Measurements from ENCODE around the gene GFRA4. TPM values are rescaled to one million over a fixed set of nuclear protein-coding genes. Genes with fewer than 3 reads are reported as not detected.

Gene GFRA4
- total RNA-seq, 1 donor from 2014 or later, result not detected

GRCh38 chr20:3640259-3640658 lies 22.9 kb downstream of the GFRA4 start:
- no peak for DNase-seq (ENCODE audit: extremely low spot score in 2 of 2)
- Histone ChIP-seq H3K4me3 (no peak overlapping the region), H3K4me1 (no peaks in the 10 kb centered on the region), H3K27me3 (no peaks in the 10 kb centered on the region), H3K9me3 (no peaks in the 10 kb centered on the region), H3K36me3 (peaks cover 4 to 7% of the 10 kb centered on the region in 2 donors), H3K27ac (no peak overlapping the region)
- TF ChIP-seq POLR2AphosphoS5 (IDR thresholded peaks at IDR 0.05; ENCODE audit: insufficient read depth in 1 of 2, low read depth in 1 of 2), result no peak
- TF ChIP-seq CTCF (IDR thresholded peaks at IDR 0.05), result no peak
- TF ChIP-seq POLR2A (IDR thresholded peaks at IDR 0.05), result no peak
- intact Hi-C loops (cut with DNase I), result no loop called here

- TF ChIP-seq POLR2AphosphoS5 (IDR thresholded peaks at IDR 0.05; ENCODE audit: insufficient read depth in 1 of 2, low read depth in 1 of 2) (no peak), CTCF (IDR thresholded peaks at IDR 0.05) (no peak), POLR2A (IDR thresholded peaks at IDR 0.05) (no peak)
- no peak overlapping the region for H3K4me3 ChIP-seq
- DNase-seq (ENCODE audit: extremely low spot score in 2 of 2), result no peak
Observed at GRCh38 chr20:3635346-3635745, 27.9 kb downstream of the GFRA4 start.

GRCh38 chr20:3633913-3634478 lies 29.2 kb downstream of the GFRA4 start:
- DNase-seq (ENCODE audit: extremely low spot score in 2 of 2), result no peak
- no peak for TF ChIP-seq CTCF (IDR thresholded peaks at IDR 0.05)
- TF ChIP-seq POLR2AphosphoS5 (IDR thresholded peaks at IDR 0.05; ENCODE audit: insufficient read depth in 1 of 2, low read depth in 1 of 2), result no peak
- TF ChIP-seq POLR2A (IDR thresholded peaks at IDR 0.05), result no peak
- H3K4me3 ChIP-seq, result no peak overlapping the region
- H3K4me1 ChIP-seq, result no peaks in the 10 kb centered on the region
- no peak overlapping the region for H3K27ac ChIP-seq
- intact Hi-C loops (cut with DNase I), result no loop called here
- no peaks in the 10 kb centered on the region for H3K27me3 ChIP-seq
- H3K36me3 ChIP-seq, result peaks cover 0 to 4% of the 10 kb centered on the region in 2 donors
- no peaks in the 10 kb centered on the region for H3K9me3 ChIP-seq

More at GRCh38 chr20:3635346-3635745, 27.9 kb downstream of the GFRA4 start:
- intact Hi-C loops (cut with DNase I), result no loop called here
- Histone ChIP-seq H3K27ac (no peak overlapping the region), H3K27me3 (no peaks in the 10 kb centered on the region), H3K4me1 (no peaks in the 10 kb centered on the region), H3K9me3 (no peaks in the 10 kb centered on the region), H3K36me3 (peaks cover 0 to 4% of the 10 kb centered on the region in 2 donors)

- Histone ChIP-seq H3K27ac (no peak overlapping the region), H3K4me3 (no peak overlapping the region), H3K4me1 (no peaks in the 10 kb centered on the region), H3K9me3 (no peaks in the 10 kb centered on the region), H3K27me3 (no peaks in the 10 kb centered on the region), H3K36me3 (no peaks in the 10 kb centered on the region)
- intact Hi-C loops (cut with DNase I), result no loop called here
- no peak for DNase-seq (ENCODE audit: extremely low spot score in 2 of 2)
- TF ChIP-seq POLR2AphosphoS5 (IDR thresholded peaks at IDR 0.05; ENCODE audit: insufficient read depth in 1 of 2, low read depth in 1 of 2) (no peak), POLR2A (IDR thresholded peaks at IDR 0.05) (no peak), CTCF (IDR thresholded peaks at IDR 0.05) (no peak)
Observed at GRCh38 chr20:3632311-3633004, 30.7 kb downstream of the GFRA4 start.

GRCh38 chr20:3631534-3631933 lies 31.7 kb downstream of the GFRA4 start:
- H3K36me3 ChIP-seq, result no peaks in the 10 kb centered on the region
- H3K4me3 ChIP-seq, result no peak overlapping the region
- no peaks in the 10 kb centered on the region for H3K9me3 ChIP-seq
- H3K4me1 ChIP-seq, result no peaks in the 10 kb centered on the region
- no peaks in the 10 kb centered on the region for H3K27me3 ChIP-seq
- no peak for TF ChIP-seq POLR2AphosphoS5 (IDR thresholded peaks at IDR 0.05; ENCODE audit: insufficient read depth in 1 of 2, low read depth in 1 of 2)
- no peak for TF ChIP-seq POLR2A (IDR thresholded peaks at IDR 0.05)
- no peak for TF ChIP-seq CTCF (IDR thresholded peaks at IDR 0.05)
- intact Hi-C loops (cut with DNase I), result no loop called here
- no peak for DNase-seq (ENCODE audit: extremely low spot score in 2 of 2)
- no peak overlapping the region for H3K27ac ChIP-seq

All from vagina (tissue), 2 donors.